ENCODE measurements around the gene AHCYL2.

The AHCYL2 gene

GRCh38 chr7:129311429-129311828 is 86.6 kb downstream of the AHCYL2 start:
- TF ChIP-seq CTCF (IDR thresholded peaks at IDR 0.05; ENCODE audit: insufficient read depth, low read length) (no peak), SPI1 (IDR thresholded peaks at IDR 0.05; ENCODE audit: borderline replicate concordance, low read depth) (no peak), GABPA (IDR thresholded peaks at IDR 0.05; ENCODE audit: low read depth) (no peak), REST (IDR thresholded peaks at IDR 0.05; ENCODE audit: insufficient replicate concordance, low read depth) (no peak), POLR2AphosphoS5 (IDR thresholded peaks at IDR 0.05; ENCODE audit: low read depth) (no peak)
- no peak overlapping the region for H3K27ac ChIP-seq (replicated peaks)
- no peaks in the 10 kb centered on the region for H3K27me3 ChIP-seq (ENCODE audit: insufficient read depth, poor library complexity, severe bottlenecking)
- no peak for DNase-seq (ENCODE audit: low read depth in 1 of 2, low spot score in 1 of 2)
- no peak overlapping the region for H3K4me3 ChIP-seq (replicated peaks; ENCODE audit: insufficient read depth, low read length)

- no peak for DNase-seq (ENCODE audit: low read depth in 1 of 2, low spot score in 1 of 2)
- Histone ChIP-seq H3K4me3 (replicated peaks; ENCODE audit: insufficient read depth, low read length) (no peak overlapping the region), H3K27ac (replicated peaks) (no peak overlapping the region), H3K27me3 (ENCODE audit: insufficient read depth, poor library complexity, severe bottlenecking) (no peaks in the 10 kb centered on the region)
- TF ChIP-seq POLR2AphosphoS5 (IDR thresholded peaks at IDR 0.05; ENCODE audit: low read depth) (no peak), REST (IDR thresholded peaks at IDR 0.05; ENCODE audit: insufficient replicate concordance, low read depth) (no peak), GABPA (IDR thresholded peaks at IDR 0.05; ENCODE audit: low read depth) (no peak), SPI1 (IDR thresholded peaks at IDR 0.05; ENCODE audit: borderline replicate concordance, low read depth) (no peak), CTCF (IDR thresholded peaks at IDR 0.05; ENCODE audit: insufficient read depth, low read length) (no peak)
Measured at GRCh38 chr7:129313282-129313681, 88.5 kb downstream of the AHCYL2 start.

GRCh38 chr7:129315960-129316359 is 91.1 kb downstream of the AHCYL2 start:
- TF ChIP-seq POLR2AphosphoS5 (IDR thresholded peaks at IDR 0.05; ENCODE audit: low read depth) (no peak), REST (IDR thresholded peaks at IDR 0.05; ENCODE audit: insufficient replicate concordance, low read depth) (no peak), SPI1 (IDR thresholded peaks at IDR 0.05; ENCODE audit: borderline replicate concordance, low read depth) (no peak), GABPA (IDR thresholded peaks at IDR 0.05; ENCODE audit: low read depth) (no peak)
- H3K27me3 ChIP-seq (ENCODE audit: insufficient read depth, poor library complexity, severe bottlenecking): no peaks in the 10 kb centered on the region
- H3K4me3 ChIP-seq (replicated peaks; ENCODE audit: insufficient read depth, low read length): no peak overlapping the region
- H3K27ac ChIP-seq (replicated peaks): no peak overlapping the region
- DNase-seq (ENCODE audit: low read depth in 1 of 2, low spot score in 1 of 2): no peak
